Thyroid gland (tissue), 4 donors: ENCODE results near the gene MGMT.

Experiments
- CTCF ChIP-seq, 6 experiments: fragments of 200-600 bp in 3 of 6; fragments of 450-650 bp in 3 of 6; sonication (generic) in 3 of 6; IDR thresholded peaks; one replicate each; pipeline ENCODE4 v1.5.1; 2016 to 2019; ENCODE audit warnings: antibody characterized with exemption in 6 of 6, mild to moderate bottlenecking in 2 of 6, inconsistent platforms in 1 of 6, moderate library complexity in 1 of 6
- POLR2A ChIP-seq, 2 donors: fragments of 450-650 bp; IDR thresholded peaks; one replicate each; pipeline ENCODE4 v1.6.1; 2017; ENCODE audit warnings: antibody characterized with exemption in 2 of 2, mild to moderate bottlenecking in 2 of 2, moderate library complexity in 1 of 2

DNA sequence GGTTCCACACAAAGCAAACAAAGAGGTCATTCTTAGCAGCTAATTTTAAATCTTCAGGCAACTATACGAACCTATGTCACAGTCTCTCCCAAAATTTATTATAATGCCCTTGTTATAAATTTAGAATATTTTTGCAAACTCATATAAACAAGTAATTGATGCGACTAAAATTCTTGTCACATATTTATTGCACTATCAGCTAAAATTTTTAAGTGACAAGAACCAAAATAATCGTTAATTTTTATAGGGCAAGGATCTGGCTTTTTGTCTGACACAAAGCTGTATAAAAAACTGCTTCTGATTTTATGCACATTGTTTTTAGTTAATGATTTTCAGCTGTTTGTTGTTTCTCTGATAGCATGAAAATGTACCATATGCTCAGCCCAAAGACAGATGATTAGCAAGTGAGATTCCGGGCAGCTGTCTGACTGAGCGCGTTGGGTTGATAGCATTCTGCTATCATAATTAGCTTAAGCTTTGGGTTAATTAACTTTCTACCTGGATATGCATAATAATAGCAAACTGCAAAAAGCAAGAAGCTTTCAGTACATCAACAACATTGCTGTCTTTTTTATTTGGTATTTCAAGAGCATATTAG lies 136.0 kb downstream of the MGMT start:
- TF ChIP-seq CTCF (IDR thresholded peaks at IDR 0.05) (no peak), POLR2A (IDR thresholded peaks at IDR 0.05) (no peak)
